PC-9 (cell line): Measurements from ENCODE around the gene SLC16A8.

Source experiments
- CTCF ChIP-seq: fragments of 200-600 bp; sonication (generic); conservative IDR thresholded peaks from 2 replicates; pipeline ENCODE4 v1.6.1; 2017; ENCODE audit warnings: mixed run types, antibody characterized with exemption, mild to moderate bottlenecking, moderate library complexity
- EZH2 ChIP-seq: fragments of 200-600 bp; sonication (generic); IDR thresholded peaks from 2 replicates; pipeline ENCODE4 v1.8.0; 2017; ENCODE audit warnings: antibody characterized with exemption, low read depth

- TF ChIP-seq CTCF: no peak
- no peak for TF ChIP-seq EZH2
Observed at GRCh38 chr22:38088629-38089473, 4.9 kb upstream of the SLC16A8 start.
